ENCODE data around the gene TRIM43.
"Not testable (repeated sequence)": the region's sequence is repeated elsewhere in the genome, so short reads cannot be mapped to it uniquely, and the experiment has no call there.

The TRIM43 gene

GRCh38 chr2:95641289-95641575 lies 49.4 kb downstream of the TRIM43 start:
- not testable (repeated sequence) for H3K4me3 ChIP-seq (ENCODE audit: low read depth, low read length)

- not testable (repeated sequence) for H3K4me3 ChIP-seq (ENCODE audit: low read depth, low read length)
These were observed 50.0 kb downstream of the TRIM43 start for GRCh38 chr2:95641787-95642186.

- not testable (repeated sequence) for H3K4me3 ChIP-seq (ENCODE audit: low read depth, low read length)
These were observed 50.6 kb downstream of the TRIM43 start for GRCh38 chr2:95642360-95642759.

- H3K4me3 ChIP-seq (ENCODE audit: low read depth, low read length), result not testable (repeated sequence)
These were observed 51.1 kb downstream of the TRIM43 start for GRCh38 chr2:95642951-95643350.

GRCh38 chr2:95645312-95645711 lies 53.5 kb downstream of the TRIM43 start:
- H3K4me3 ChIP-seq (ENCODE audit: low read depth, low read length), result not testable (repeated sequence)

DNA sequence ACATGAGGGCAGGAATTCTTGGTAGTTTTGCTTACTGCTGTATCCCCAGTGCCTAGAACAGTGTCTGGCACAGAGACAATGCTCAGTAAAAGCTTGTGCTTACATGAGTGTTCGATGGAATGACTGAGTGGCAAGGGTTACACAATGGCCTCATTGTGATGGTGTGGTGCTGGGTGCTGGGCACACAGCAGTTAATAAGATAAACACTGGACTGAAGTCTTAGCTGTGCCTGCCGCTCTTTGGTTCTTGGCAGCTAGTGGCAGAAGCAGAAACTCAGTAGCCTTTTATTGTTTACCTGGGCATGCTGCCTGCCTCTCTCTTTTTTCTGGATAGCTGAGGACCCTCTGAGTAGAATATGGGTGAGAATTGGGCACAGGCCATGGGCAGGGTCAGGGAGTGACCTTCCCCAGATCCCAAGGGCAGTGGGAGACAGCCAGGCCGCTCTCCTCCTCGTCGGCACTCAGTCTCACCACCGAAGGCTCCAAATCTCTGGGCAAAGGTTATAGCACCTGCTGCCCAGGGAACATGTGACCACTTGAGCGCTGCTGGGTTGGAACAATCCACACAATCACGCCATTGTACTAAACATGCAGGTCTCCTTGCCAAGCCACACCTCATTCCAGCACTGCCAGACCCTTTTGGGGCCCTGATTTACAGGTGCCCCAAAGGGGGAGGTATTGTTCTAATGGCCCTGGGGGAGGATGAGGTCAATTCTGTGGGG lies 54.6 kb downstream of the TRIM43 start:
- H3K4me3 ChIP-seq (ENCODE audit: low read depth, low read length), result not testable (repeated sequence)

DNA sequence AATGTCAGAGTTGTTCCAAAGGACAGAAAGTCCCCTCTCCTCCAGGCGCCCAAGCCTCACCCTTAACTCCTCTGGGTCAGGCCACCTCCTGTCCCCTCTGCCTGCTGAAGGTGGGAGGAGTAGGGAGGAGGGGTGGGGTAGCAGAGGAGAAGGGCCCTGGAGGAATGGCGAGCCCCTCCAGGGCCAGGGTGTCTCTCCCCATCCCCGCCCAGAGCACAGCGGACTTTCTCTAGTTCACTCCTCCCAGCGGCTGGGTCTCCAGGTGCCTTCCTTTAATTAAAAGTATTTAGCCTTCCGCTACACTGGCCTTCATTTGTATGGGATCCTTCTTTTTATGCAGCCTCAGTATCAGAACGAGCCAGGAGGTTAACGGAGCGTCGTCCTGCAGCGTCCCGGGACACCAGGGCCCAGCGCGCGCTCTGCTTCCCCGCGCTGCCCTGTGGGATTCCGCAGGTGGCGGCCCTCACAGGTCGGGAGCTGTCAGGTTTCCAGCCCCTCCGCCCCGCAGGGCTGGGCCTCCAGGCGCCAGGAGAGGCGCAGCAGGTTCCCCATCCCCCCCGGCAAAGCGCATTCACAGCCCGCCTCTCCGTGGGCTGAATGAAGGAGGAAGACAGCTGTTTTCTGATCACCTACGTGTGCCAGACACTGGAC lies 57.2 kb downstream of the TRIM43 start:
- H3K4me3 ChIP-seq (ENCODE audit: low read depth, low read length), result not testable (repeated sequence)

Data from iPS-11a (cell line).